ENCODE measurements around the gene BTBD16.

Gene BTBD16

DNA sequence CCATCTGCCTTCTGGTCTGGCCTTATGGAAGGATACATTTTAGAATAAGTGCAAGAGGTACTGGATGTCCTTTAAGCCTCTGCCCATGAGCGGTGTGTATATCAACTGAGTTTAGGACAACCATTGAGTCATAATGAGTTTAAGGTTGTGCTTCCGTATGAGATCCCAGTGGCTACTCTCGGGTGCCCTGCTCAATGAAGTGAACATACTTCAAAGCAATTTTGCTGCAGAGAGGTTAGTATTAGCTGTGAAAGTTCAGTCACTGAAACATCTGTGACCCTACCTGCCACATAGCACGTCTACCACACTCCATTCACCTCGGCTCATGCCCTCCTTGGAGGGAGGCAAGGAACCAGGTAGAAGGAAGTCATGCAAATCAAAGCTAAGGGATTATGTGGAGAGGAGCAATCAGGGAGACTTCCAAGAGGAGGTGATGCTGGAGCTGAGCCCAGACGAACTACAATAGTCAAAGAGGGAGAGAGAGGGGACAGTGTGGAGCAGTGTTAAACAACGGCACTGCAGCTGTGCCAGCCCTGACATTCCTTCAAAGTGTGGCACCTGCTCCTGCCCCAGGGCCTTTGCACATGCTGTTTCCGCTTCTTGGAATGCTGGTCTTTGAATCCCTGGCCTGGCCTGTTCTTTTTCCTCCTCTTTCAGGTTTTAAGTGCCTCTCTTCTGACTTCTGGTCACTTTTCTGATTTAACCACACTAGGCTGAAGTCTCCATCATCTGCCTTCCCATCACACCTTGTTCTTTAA, 25.4 kb downstream of the BTBD16 start:
- DNase-seq = no peak

GRCh38 chr10:122297583-122297982, 26.5 kb downstream of the BTBD16 start:
- DNase-seq = no peak

GRCh38 chr10:122298206-122298597, 27.1 kb downstream of the BTBD16 start:
- DNase-seq = no peak

DNA sequence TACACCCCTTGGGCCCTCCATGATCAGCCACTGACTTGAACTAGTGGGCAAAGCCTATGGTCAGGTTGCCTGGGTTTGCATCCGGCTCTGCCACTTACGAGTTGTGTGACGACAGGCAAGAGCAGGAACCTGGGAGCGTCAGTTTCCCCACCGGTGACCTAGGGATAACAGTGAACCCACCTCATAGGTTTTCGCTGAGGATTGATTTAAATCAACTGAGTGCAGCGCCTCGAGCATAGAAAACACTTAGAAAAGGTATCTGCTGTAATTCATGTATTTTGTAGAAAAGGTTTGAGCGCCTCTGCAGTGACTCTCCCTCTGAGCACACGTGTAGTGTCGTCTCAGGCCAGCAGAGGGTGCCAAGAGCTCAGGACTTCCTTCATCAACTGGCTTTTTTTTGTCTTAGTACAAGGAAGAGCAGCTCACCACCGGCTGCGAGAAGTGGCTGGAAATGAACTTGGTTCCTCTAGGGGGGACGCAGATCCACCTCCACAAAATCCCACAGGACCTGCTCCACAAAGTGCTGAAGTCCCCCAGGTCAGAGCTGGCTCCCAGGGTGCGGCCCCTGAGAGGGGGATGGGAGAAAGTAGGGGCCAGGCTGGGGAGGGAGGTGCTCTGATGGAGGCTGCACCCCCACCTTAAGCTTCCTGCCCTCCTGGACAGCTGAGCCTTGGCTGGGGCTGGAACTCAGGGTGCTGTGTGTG, 27.7 kb downstream of the BTBD16 start:
- DNase-seq = no peak

DNA sequence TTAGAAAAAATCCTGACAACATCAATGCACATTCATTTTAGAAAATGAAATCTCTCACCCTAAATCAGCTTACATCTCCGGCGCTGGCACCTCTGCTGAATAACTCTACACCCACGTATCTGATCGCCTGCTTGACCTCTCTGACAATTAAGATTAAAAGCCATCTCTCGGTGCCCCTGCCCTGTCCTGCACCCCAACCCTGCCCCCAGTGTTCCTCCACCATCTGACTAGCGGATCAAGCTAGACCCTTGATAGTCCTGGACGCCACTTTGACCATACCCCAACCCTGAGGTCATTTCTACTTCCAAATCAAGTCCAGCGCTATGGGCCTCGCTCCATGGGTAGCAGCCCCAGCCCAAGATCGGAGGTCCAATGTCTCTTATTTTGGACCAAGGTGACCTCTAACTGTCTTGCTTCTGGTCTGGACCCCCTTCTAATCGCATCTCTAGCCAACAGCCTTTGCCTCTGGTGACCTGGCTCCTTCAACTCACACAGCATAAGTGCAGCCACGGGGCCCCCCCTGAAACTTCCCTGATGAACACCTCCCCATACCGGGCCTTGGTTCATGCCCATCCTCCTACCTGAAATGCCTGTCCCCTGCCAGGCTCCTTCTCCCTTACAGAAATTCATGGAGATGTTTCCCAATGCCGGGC, 28.5 kb downstream of the BTBD16 start:
- no peak for DNase-seq

- no peak for DNase-seq
Observed at GRCh38 chr10:122301055-122301810, 30.1 kb downstream of the BTBD16 start.

DNA sequence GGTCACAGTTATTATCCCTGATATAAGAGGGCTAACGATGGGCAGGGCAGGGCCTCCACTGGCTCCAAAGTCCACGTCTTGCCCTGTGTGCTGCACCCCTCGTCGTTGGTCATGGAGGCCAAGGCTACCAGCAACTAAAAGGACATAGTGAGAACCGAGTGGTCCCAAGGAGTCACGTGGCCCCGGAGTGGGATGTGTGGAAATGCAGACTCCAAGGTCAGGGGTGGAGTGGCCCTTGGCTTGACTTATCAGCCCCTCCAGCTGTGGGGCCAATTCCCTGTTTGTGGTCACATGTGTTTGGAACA, 30.7 kb downstream of the BTBD16 start:
- no peak for DNase-seq

- DNase-seq = no peak
Observed at GRCh38 chr10:122302315-122302714, 31.2 kb downstream of the BTBD16 start.

GRCh38 chr10:122303271-122304053, 32.4 kb downstream of the BTBD16 start:
- no peak for DNase-seq

- DNase-seq = no peak
Observed at GRCh38 chr10:122304054-122304579, 33.0 kb downstream of the BTBD16 start.

GRCh38 chr10:122306282-122306681, 35.2 kb downstream of the BTBD16 start:
- no peak for DNase-seq

DNA sequence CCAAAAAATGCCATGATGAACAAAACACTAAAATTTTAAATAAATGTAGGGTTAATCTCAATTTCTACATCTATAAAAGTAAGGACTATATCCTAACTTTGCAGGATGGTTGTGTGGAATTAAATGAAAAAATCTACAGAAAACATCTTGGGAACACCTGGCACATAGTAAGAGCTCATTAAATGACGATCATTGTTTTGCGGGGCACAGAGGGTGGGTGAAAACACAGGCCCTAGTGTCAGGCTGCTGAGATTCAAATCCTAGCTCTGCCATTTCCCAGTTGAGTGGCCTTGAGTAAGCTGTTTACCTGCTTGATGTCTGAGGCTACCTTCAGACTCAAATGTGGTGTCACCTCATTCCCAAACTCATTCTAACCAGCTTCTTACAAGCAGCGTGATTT, 35.6 kb downstream of the BTBD16 start:
- no peak for DNase-seq

DNA sequence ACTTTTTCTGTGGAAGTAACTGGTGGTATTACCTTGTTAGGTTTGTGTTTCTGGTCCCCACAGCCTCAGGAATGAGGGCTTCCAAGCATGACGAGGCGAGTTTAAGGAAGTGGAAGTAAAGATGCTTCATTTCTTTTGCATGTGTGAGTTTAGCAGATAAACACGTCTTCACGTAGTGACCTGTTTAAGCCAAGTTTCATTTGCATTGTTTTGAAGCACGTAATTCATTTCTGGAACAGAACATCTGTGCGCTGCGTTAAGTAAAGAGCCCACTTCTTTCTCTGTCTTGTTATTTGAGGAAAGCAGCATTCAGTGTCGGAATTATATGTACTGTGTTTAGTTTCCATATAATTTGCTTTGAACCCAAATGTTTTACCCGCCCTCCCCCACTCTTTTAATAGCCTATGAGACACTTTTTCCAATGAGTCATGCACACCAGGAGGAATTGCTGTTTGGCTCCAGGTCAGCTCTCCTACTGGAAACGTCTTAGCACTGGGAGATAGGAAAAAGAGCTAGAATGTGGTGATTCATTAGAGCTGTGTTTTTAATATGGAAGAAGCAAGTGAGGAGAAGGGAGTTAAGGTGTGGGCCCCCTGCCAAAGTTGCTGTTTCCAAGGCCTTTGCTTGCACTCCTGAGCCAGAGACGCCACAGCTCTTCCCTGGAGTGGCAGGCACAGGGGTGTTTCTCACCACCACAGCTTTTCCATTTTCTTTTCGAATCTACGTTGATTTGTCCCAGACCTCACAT, 36.7 kb downstream of the BTBD16 start:
- DNase-seq = no peak

DNA sequence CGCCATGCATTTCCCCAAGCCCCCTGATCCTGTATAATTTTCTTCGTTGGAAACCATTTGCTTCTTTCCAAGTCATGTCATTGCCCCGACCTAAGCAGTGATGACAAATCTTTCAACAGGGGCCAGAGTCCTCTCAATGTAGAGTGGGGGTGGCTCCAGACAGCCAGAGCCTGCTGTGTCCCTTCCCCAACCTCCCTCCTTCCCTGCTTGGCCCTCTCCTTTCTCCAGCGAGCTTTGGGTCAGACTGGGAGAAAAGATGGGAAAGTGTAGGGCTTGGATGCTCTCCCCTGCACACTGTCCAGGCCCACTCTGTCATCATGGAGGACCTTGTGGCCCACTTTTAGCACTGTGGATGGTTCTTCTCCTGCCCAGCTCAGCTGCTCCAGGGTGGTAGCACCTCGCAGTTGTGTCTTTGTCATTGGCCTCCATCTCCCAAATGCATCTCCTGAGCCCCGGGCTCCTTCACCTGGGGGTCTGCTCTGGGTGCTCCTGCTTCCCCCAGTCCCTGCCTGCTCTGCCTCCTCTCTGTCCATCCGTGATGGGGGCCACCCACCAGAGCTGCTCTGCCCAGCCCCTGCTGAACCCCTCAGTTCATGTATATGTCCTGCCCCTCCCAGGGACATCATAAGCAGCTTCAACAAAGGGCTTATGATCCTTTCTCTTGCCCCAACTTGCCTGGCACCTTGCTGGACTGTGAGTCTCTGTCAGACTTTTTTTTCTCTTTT, 37.5 kb downstream of the BTBD16 start:
- DNase-seq = no peak

- no peak for DNase-seq
Observed at GRCh38 chr10:122310311-122311050, 39.4 kb downstream of the BTBD16 start.

- no peak for DNase-seq
Observed at GRCh38 chr10:122311051-122311410, 39.9 kb downstream of the BTBD16 start.

- no peak for DNase-seq
Observed at GRCh38 chr10:122311716-122312115, 40.6 kb downstream of the BTBD16 start.

- no peak for DNase-seq
Observed at GRCh38 chr10:122316224-122316884, 45.3 kb downstream of the BTBD16 start.

GRCh38 chr10:122321960-122322359, 50.9 kb downstream of the BTBD16 start:
- DNase-seq = no peak

- DNase-seq = no peak
Observed at GRCh38 chr10:122323189-122323588, 52.1 kb downstream of the BTBD16 start.

Measured in COR-L47 (cell line).